ENCODE measurements around the gene FAM3C. TPM values are rescaled to one million over a fixed set of nuclear protein-coding genes. Genes with fewer than 3 reads are reported as not detected.
A peak's percentile ranks its signal among the peaks of the same experiment; 100 is the strongest.

The FAM3C gene
- total RNA-seq, 2 experiments from 2014 or later: 7.9 to 10.5 TPM

GRCh38 chr7:121397822-121398221, 1.7 kb upstream of the FAM3C start:
- peaks cover 18% of the 10 kb centered on the region for H3K4me1 Mint-ChIP-seq (ENCODE audit: low read depth)
- H3K4me1 ChIP-seq (ENCODE audit: insufficient read depth, low read length): peaks cover 4% of the 10 kb centered on the region
- no peaks in the 10 kb centered on the region for H3K27me3 Mint-ChIP-seq
- TF ChIP-seq CTCF (IDR thresholded peaks at IDR 0.05): no peak
- H3K36me3 ChIP-seq (ENCODE audit: insufficient read depth, low read length): no peaks in the 10 kb centered on the region
- intact Hi-C loops (cut with DNase I, micrococcal nuclease): loop anchor here in 1 of 2 experiments (10.0 kb wide), 1 partner anchor 413 kb away; the partner anchor contains the start of gene CPED1
- no peaks in the 10 kb centered on the region for H3K27me3 ChIP-seq (ENCODE audit: control insufficient read depth in 1 of 2, insufficient read depth in 2 of 2, low read length in 2 of 2)
- H3K4me3 ChIP-seq (ENCODE audit: low read length): no peak overlapping the region
- H3K27ac ChIP-seq (ENCODE audit: low read depth in 1 of 2, low read length in 2 of 2): no peak overlapping the region
- no peaks in the 10 kb centered on the region for H3K36me3 Mint-ChIP-seq (ENCODE audit: low read depth)
- no peak overlapping the region for H3K4me3 Mint-ChIP-seq
- no peaks in the 10 kb centered on the region for H3K9me3 ChIP-seq (ENCODE audit: control insufficient read depth in 1 of 2, insufficient read depth in 1 of 2, low read length in 2 of 2)
- POLR2A ChIA-PET: interaction anchor here (0.8 kb wide), 1 partner anchor 10 kb away, joined by 3 read pairs; no protein-coding TSS in a partner anchor
- DNase-seq (no peak), ATAC-seq (ENCODE audit: poor library complexity) (no peak)
- CTCF ChIA-PET: interaction anchor here (0.9 kb wide), 1 partner anchor 30 kb away, joined by 4 read pairs; no protein-coding TSS in a partner anchor
- no peak overlapping the region for H3K27ac Mint-ChIP-seq
- H3K9me3 Mint-ChIP-seq: no peaks in the 10 kb centered on the region

GRCh38 chr7:121397361-121397760, 1.3 kb upstream of the FAM3C start:
- no peak overlapping the region for H3K27ac Mint-ChIP-seq
- H3K4me3 Mint-ChIP-seq: peak overlapping the region; percentile 78
- intact Hi-C loops (cut with DNase I, micrococcal nuclease): loop anchor here in 1 of 2 experiments (10.0 kb wide), 1 partner anchor 413 kb away; the partner anchor contains the start of gene CPED1
- H3K27ac ChIP-seq (ENCODE audit: low read depth in 1 of 2, low read length in 2 of 2): no peak overlapping the region
- H3K9me3 Mint-ChIP-seq: no peaks in the 10 kb centered on the region
- no peak overlapping the region for H3K4me3 ChIP-seq (ENCODE audit: low read length)
- H3K36me3 Mint-ChIP-seq (ENCODE audit: low read depth): no peaks in the 10 kb centered on the region
- TF ChIP-seq CTCF (IDR thresholded peaks at IDR 0.05): no peak
- no peaks in the 10 kb centered on the region for H3K9me3 ChIP-seq (ENCODE audit: control insufficient read depth in 1 of 2, insufficient read depth in 1 of 2, low read length in 2 of 2)
- no peaks in the 10 kb centered on the region for H3K27me3 Mint-ChIP-seq
- POLR2A ChIA-PET: interaction anchor here (0.8 to 1.0 kb wide), 3 partner anchors 9 to 44 kb away, joined by 3 to 4 read pairs (median 3); no protein-coding TSS in a partner anchor
- H3K36me3 ChIP-seq (ENCODE audit: insufficient read depth, low read length): no peaks in the 10 kb centered on the region
- ATAC-seq (ENCODE audit: poor library complexity) (no peak), DNase-seq (no peak)
- H3K4me1 ChIP-seq (ENCODE audit: insufficient read depth, low read length): peaks cover 4% of the 10 kb centered on the region
- H3K4me1 Mint-ChIP-seq (ENCODE audit: low read depth): peaks cover 23% of the 10 kb centered on the region
- CTCF ChIA-PET: interaction anchor here (1.7 kb wide), 1 partner anchor 50 kb away, joined by 4 read pairs; no protein-coding TSS in a partner anchor
- no peaks in the 10 kb centered on the region for H3K27me3 ChIP-seq (ENCODE audit: control insufficient read depth in 1 of 2, insufficient read depth in 2 of 2, low read length in 2 of 2)

- Mint-ChIP-seq H3K4me3 (peak overlapping the region; percentile 93), H3K36me3 (ENCODE audit: low read depth) (no peaks in the 10 kb centered on the region), H3K4me1 (ENCODE audit: low read depth) (peaks cover 41% of the 10 kb centered on the region), H3K27me3 (no peaks in the 10 kb centered on the region), H3K27ac (peak overlapping the region; percentile 87), H3K9me3 (no peaks in the 10 kb centered on the region)
- Histone ChIP-seq H3K9me3 (ENCODE audit: control insufficient read depth in 1 of 2, insufficient read depth in 1 of 2, low read length in 2 of 2) (no peaks in the 10 kb centered on the region), H3K36me3 (ENCODE audit: insufficient read depth, low read length) (no peaks in the 10 kb centered on the region), H3K27me3 (ENCODE audit: control insufficient read depth in 1 of 2, insufficient read depth in 2 of 2, low read length in 2 of 2) (no peaks in the 10 kb centered on the region), H3K4me3 (ENCODE audit: low read length) (peak overlapping the region; percentile 61), H3K27ac (ENCODE audit: low read depth in 1 of 2, low read length in 2 of 2) (peak overlapping the region in 1 of 2 donors; percentile 65), H3K4me1 (ENCODE audit: insufficient read depth, low read length) (peaks cover 4% of the 10 kb centered on the region)
- peak; percentile 73 for ATAC-seq (ENCODE audit: poor library complexity)
- ChIA-PET CTCF (interaction anchor here (0.9 to 2.6 kb wide), 11 partner anchors 10 to 447 kb away, joined by 3 to 23 read pairs (median 4); no protein-coding TSS in a partner anchor), POLR2A (interaction anchor here (0.9 to 2.1 kb wide), 10 partner anchors 10 to 152 kb away, joined by 3 to 11 read pairs (median 4); no protein-coding TSS in a partner anchor)
- no peak for TF ChIP-seq CTCF (IDR thresholded peaks at IDR 0.05)
- DNase-seq: peak in 13 of 14 experiments; percentile 15 to 78 (median 36)
- intact Hi-C loops (cut with DNase I, micrococcal nuclease): loop anchor here (2.0 to 10.0 kb wide), 2 partner anchors 29 to 411 kb away; partner anchors contain the start of gene CPED1 (in 1 of the 2)
These were observed 581 bp downstream of the FAM3C start for GRCh38 chr7:121395494-121395960.

All from CD4-positive, alpha-beta T cell (primary cell).